ENCODE data around the gene SMG9. TPM values are rescaled to one million over a fixed set of nuclear protein-coding genes. Genes with fewer than 3 reads are reported as not detected.
A peak's percentile ranks its signal among the peaks of the same experiment; 100 is the strongest.

Gene SMG9
- polyA plus RNA-seq, 3 donors, result 1.3 to 26.1 (median 2.4) TPM

GRCh38 chr19:43681821-43682220, 72.9 kb downstream of the SMG9 start:
- Mint-ChIP-seq H3K4me3 (no peak overlapping the region), H3K4me1 (peaks cover 31% of the 10 kb centered on the region), H3K27ac (peak overlapping the region; percentile 28 to 89 (median 80)), H3K9me3 (no peaks in the 10 kb centered on the region), H3K27me3 (ENCODE audit: low read depth in 3 of 3) (peaks cover 0 to 6% (median 3%) of the 10 kb centered on the region in 3 donors), H3K36me3 (peaks cover 0 to 5% of the 10 kb centered on the region in 2 donors)
- Histone ChIP-seq H3K79me2 (ENCODE audit: insufficient read depth, low read length) (no peaks in the 10 kb centered on the region), H3K9ac (ENCODE audit: insufficient read depth, low read length, poor library complexity, severe bottlenecking) (no peak overlapping the region), H3K36me3 (replicated peaks in 1 of 2; ENCODE audit: control insufficient read depth in 1 of 2, insufficient read depth in 2 of 2, low read length in 2 of 2) (no peaks in the 10 kb centered on the region), H3K4me1 (ENCODE audit: control insufficient read depth in 1 of 2, insufficient read depth in 2 of 2, low read length in 2 of 2) (peaks cover 32 to 34% of the 10 kb centered on the region in 2 donors), H3K4me3 (replicated peaks in 1 of 3; ENCODE audit: low read depth in 2 of 3, low read length in 3 of 3) (no peak overlapping the region), H3K27me3 (ENCODE audit: control insufficient read depth in 2 of 2, insufficient read depth in 2 of 2, low read length in 2 of 2) (no peaks in the 10 kb centered on the region), H3K9me3 (replicated peaks in 1 of 2; ENCODE audit: control insufficient read depth in 1 of 2, insufficient read depth in 1 of 2, low read length in 2 of 2) (no peaks in the 10 kb centered on the region), H3K27ac (ENCODE audit: low read depth in 1 of 2, low read length in 2 of 2) (peak overlapping the region in 1 of 2 donors; percentile 44), H4K20me1 (ENCODE audit: insufficient read depth, low read length) (no peaks in the 10 kb centered on the region), H3K4me2 (replicated peaks; ENCODE audit: extremely low read depth, low read length, poor library complexity, severe bottlenecking) (no peak overlapping the region), H2AFZ (ENCODE audit: insufficient read depth, low read depth, low read length, poor library complexity, severe bottlenecking) (no peak overlapping the region)
- intact Hi-C loops (cut with micrococcal nuclease), result no loop called here
- 25% methylated on average over 2 of the region's 5 CpGs for WGBS (ENCODE audit: insufficient coverage)
- TF ChIP-seq CTCF (IDR thresholded peaks at IDR 0.05), result no peak
- DNase-seq, result peak; percentile 60 to 85 (median 62)

- H3K27ac Mint-ChIP-seq, result no peak overlapping the region
- WGBS (ENCODE audit: insufficient coverage), result no CpG with 5 or more reads among the region's 11 CpGs
- Histone ChIP-seq H3K4me1 (ENCODE audit: control insufficient read depth in 1 of 2, insufficient read depth in 2 of 2, low read length in 2 of 2) (peaks cover 44 to 51% of the 10 kb centered on the region in 2 donors), H3K9me3 (replicated peaks in 1 of 2; ENCODE audit: control insufficient read depth in 1 of 2, insufficient read depth in 1 of 2, low read length in 2 of 2) (no peaks in the 10 kb centered on the region), H3K27me3 (ENCODE audit: control insufficient read depth in 2 of 2, insufficient read depth in 2 of 2, low read length in 2 of 2) (no peaks in the 10 kb centered on the region), H3K9ac (ENCODE audit: insufficient read depth, low read length, poor library complexity, severe bottlenecking) (no peak overlapping the region), H4K20me1 (ENCODE audit: insufficient read depth, low read length) (no peaks in the 10 kb centered on the region), H3K4me2 (replicated peaks; ENCODE audit: extremely low read depth, low read length, poor library complexity, severe bottlenecking) (no peak overlapping the region), H3K4me3 (replicated peaks in 1 of 3; ENCODE audit: low read depth in 2 of 3, low read length in 3 of 3) (no peak overlapping the region), H3K27ac (ENCODE audit: low read depth in 1 of 2, low read length in 2 of 2) (no peak overlapping the region), H2AFZ (ENCODE audit: insufficient read depth, low read depth, low read length, poor library complexity, severe bottlenecking) (no peak overlapping the region), H3K79me2 (ENCODE audit: insufficient read depth, low read length) (no peaks in the 10 kb centered on the region), H3K36me3 (replicated peaks in 1 of 2; ENCODE audit: control insufficient read depth in 1 of 2, insufficient read depth in 2 of 2, low read length in 2 of 2) (no peaks in the 10 kb centered on the region)
- no peaks in the 10 kb centered on the region for H3K9me3 Mint-ChIP-seq
- no peak overlapping the region for H3K4me3 Mint-ChIP-seq
- H3K36me3 Mint-ChIP-seq, result peaks cover 0 to 5% of the 10 kb centered on the region in 2 donors
- no peak for DNase-seq
- peaks cover 0 to 5% (median 0%) of the 10 kb centered on the region in 3 donors for H3K27me3 Mint-ChIP-seq (ENCODE audit: low read depth in 3 of 3)
- intact Hi-C loops (cut with micrococcal nuclease), result no loop called here
- TF ChIP-seq CTCF (IDR thresholded peaks at IDR 0.05), result no peak
- peaks cover 46% of the 10 kb centered on the region for H3K4me1 Mint-ChIP-seq
Observed at GRCh38 chr19:43678512-43679261, 76.1 kb downstream of the SMG9 start.

Other genes starting within 250 kb of the SMG9 start
- 100 to 1,000 TPM in 2 of 3 donors, 10 to 100 TPM in 1; 71.2 to 135 (median 111) TPM for gene ETHE1, start 227.8 kb downstream of the SMG9 start, polyA plus RNA-seq
- gene ZNF575, start 221.8 kb downstream of the SMG9 start, polyA plus RNA-seq, result under 1 TPM; 0.25 to 0.79 (median 0.29) TPM
- 10 to 100 TPM; 13.1 to 23.0 (median 19.3) TPM for gene XRCC1, start 179.4 kb downstream of the SMG9 start, polyA plus RNA-seq
- gene PINLYP, start 179.2 kb downstream of the SMG9 start, polyA plus RNA-seq, result 1 to 10 TPM in 1 of 3 donors, under 1 TPM in 2; 0.83 to 1.3 (median 0.93) TPM
- 10 to 100 TPM in 1 of 3 donors, 1 to 10 TPM in 2; 1.8 to 49.6 (median 2.9) TPM for gene IRGQ, start 158.8 kb downstream of the SMG9 start, polyA plus RNA-seq
- gene ZNF576, start 158.4 kb downstream of the SMG9 start, polyA plus RNA-seq, result 1 to 10 TPM; 3.6 to 8.4 (median 7.2) TPM
- gene SRRM5, start 142.9 kb downstream of the SMG9 start, polyA plus RNA-seq, result under 1 TPM in 1 of 3 donors, not detected in 2; 0.36 TPM
- 1 to 10 TPM; 3.8 to 5.6 (median 3.9) TPM for gene ZNF428, start 135.3 kb downstream of the SMG9 start, polyA plus RNA-seq
- under 1 TPM; 0.10 to 0.91 (median 0.31) TPM for gene CADM4, start 115.1 kb downstream of the SMG9 start, polyA plus RNA-seq
- gene PLAUR, start 84.8 kb downstream of the SMG9 start, polyA plus RNA-seq, result 1,000 to 10,000 TPM in 1 of 3 donors, 100 to 1,000 TPM in 2; 212 to 1,340 (median 284) TPM
- gene IRGC, start 38.9 kb downstream of the SMG9 start, polyA plus RNA-seq, result not detected
- gene KCNN4, start 26.0 kb upstream of the SMG9 start, polyA plus RNA-seq, result 10 to 100 TPM; 12.9 to 70.4 (median 17.1) TPM
- gene LYPD5, start 47.5 kb upstream of the SMG9 start, polyA plus RNA-seq, result under 1 TPM; 0.19 to 0.39 (median 0.24) TPM
- 1 to 10 TPM in 2 of 3 donors, under 1 TPM in 1; 0.80 to 2.5 (median 2.0) TPM for gene ZNF283, start 72.4 kb upstream of the SMG9 start, polyA plus RNA-seq
- under 1 TPM in 1 of 3 donors, not detected in 2; 0.44 TPM for gene ZNF404, start 129.0 kb upstream of the SMG9 start, polyA plus RNA-seq
- 1 to 10 TPM; 2.1 to 6.3 (median 6.0) TPM for gene ZNF45, start 180.3 kb upstream of the SMG9 start, polyA plus RNA-seq
- gene ZNF221, start 196.3 kb upstream of the SMG9 start, polyA plus RNA-seq, result under 1 TPM in 2 of 3 donors, not detected in 1; 0.13 to 0.29 TPM
- gene ZNF155, start 229.2 kb upstream of the SMG9 start, polyA plus RNA-seq, result 1 to 10 TPM; 1.2 to 3.0 (median 1.4) TPM
- gene ZNF230, start 248.0 kb upstream of the SMG9 start, polyA plus RNA-seq, result 1 to 10 TPM; 1.0 to 3.9 (median 1.3) TPM

All from CD14-positive monocyte (primary cell).